Endometrial microvascular endothelial cells (primary cell): ENCODE results near the gene ZNF488. TPM values are rescaled to one million over a fixed set of nuclear protein-coding genes. Genes with fewer than 3 reads are reported as not detected.

ENCODE experiments used
- in situ Hi-C: cut with HindIII; loops from 2 replicates; pipeline ENCODE4 v1.10.0; 2017; ENCODE audit warnings: low sequenced_read_pairs, low pct_unique_long_range_greater_than_20kb; ENCODE audit errors: inconsistent ontology term
- total RNA-seq: library from RNA; depleted of rRNA; stranded (reverse); fragments of >200 nt; gene quantifications from one replicate; pipeline ENCODE4 v1.2.3, GENCODE V29; 2015; ENCODE audit errors: inconsistent ontology term

The ZNF488 gene
- total RNA-seq, 1 donor from 2014 or later, result not detected

DNA sequence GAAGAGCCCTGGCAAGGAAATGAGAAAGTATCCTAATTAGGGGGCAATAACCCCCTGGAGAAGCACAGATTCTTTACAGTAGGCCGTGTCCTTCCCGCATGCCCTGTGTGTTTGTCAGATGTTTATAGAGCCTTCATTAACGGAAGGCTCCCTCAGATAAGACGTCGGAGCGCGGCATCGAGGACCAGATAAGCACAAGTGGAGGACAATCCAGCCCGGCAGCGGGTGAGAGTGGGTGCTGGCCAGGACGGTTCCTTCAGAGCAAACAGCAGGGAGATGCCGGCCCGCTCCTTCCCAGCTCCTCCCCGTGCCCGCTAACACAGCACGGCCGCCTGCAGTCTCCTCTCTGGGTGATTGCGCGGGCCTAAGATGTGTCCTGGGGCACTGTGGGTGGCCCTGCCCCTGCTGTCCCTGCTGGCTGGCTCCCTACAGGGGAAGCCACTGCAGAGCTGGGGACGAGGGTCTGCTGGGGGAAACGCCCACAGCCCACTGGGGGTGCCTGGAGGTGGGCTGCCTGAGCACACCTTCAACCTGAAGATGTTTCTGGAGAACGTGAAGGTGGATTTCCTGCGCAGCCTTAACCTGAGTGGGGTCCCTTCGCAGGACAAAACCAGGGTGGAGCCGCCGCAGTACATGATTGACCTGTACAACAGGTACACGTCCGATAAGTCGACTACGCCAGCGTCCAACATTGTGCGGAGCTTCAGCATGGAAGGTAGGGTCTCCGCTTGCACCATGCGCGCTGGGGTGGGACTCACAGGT, 61.6 kb downstream of the ZNF488 start, which contains the start of gene GDF2:
GDF2 (plus strand) TSS at position 155 of the 762 bp plus-strand sequence; CDS start at position 370, 215 bp downstream.
- in situ Hi-C loops, result no loop called here

DNA sequence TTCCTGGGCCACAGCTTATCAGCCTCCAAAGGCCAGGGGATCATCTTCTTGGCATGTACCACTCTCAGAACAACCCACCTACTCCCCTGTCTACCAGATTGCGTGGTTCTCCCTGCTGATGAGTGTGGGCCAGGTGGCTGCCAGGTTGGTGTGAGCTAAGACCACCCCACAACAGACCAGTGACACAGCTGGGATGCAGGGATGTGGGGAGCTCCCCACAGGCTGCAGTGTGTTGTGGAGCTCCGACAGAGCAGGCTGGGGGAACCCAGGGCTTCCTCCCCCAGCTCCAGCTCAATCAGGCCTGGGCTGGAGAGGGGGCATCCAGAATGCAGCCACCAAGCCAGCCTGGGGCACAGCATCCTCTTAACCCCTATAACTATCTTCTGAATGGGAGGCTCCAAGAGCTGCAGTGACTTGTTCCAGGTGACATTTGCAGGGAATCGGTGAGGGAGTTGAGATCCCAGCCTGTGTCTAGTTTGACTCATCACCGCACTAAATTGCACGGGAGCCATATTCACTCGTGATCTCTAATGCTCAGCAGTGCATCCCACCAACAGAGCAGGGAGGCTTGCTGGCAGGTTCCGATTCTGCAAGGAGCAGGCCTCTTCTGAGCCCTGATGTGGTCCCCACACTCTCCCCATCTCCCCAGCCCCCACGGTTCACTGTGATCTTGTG, 62.4 kb downstream of the ZNF488 start:
- in situ Hi-C loops, result no loop called here

DNA sequence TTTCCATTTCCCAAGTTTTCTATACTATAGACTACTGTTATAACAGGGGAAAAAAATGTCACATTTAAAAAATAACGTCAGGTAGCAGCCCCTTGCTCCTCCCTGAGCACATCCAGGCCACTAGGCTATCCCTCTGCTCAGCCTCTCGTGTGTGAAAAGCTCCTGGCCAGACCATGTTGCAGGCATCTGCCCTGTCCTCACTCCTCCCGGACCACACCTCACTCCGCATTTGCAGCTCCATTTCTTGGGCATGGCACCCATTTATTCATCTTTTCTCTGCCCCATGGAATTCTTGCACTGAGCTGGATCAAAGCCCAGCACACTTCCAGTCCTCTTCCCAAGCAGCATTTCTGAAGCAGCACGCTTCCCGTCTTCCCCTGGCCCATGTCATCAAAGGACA, 63.3 kb downstream of the ZNF488 start:
- in situ Hi-C loops, result no loop called here

DNA sequence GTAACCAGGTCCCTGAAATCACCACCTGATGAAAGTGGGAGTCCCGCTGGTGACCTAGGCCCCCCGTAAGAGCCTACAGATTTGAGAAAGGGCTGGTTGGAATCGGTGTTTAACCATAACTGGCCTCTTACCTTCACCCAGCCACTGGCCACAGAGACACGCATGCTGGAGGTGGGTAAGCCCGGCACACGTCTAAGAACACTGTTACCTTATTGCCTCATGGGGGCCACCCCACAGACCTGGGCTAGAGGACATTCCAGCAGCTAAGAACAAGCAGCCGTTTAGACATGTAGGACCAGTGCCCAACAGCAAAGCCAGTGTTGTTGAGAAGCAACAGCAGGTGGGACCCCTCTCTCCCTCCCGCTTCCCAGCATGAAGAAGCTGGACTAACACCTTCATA, 64.3 kb downstream of the ZNF488 start:
- in situ Hi-C loops, result no loop called here

DNA sequence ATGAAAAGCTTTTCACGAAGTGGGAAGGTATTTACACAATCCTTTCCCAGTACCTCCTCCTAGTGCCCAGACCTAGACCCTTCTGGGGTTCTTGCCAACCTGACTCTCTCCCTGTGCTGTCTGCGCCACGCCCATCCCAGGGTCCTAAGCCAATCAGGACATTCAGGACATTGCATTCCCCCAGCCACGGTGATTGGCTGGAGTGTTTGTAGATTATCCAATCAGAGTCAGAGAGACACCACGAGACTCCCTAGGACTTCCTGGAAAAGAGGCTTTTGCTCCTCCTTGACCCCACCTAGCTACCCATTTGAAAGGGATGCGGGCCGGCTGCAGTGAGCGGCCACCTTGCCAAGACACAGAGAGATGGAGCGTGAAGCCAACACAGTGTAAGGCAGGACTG, 65.4 kb downstream of the ZNF488 start:
- in situ Hi-C loops, result no loop called here

DNA sequence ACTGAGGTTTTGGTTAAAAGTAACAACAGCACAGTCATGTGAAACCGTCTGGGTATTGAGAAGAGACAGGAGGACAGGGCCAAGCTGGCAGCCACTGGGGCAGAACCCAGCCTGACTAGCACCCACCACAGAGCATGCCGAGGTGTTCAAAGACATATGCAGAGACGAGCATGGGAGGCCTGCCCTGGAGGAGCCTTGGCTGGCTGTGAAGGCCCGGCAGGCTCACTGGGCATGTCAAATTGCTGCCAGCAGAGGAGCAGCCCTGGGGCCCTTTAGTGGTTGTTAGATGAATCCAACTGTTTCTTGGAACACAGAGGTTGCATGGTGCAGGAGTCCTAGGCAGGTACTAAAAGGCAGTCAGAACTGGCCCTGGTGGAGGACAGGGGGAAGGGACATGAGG, 66.8 kb downstream of the ZNF488 start:
- in situ Hi-C loops, result no loop called here

DNA sequence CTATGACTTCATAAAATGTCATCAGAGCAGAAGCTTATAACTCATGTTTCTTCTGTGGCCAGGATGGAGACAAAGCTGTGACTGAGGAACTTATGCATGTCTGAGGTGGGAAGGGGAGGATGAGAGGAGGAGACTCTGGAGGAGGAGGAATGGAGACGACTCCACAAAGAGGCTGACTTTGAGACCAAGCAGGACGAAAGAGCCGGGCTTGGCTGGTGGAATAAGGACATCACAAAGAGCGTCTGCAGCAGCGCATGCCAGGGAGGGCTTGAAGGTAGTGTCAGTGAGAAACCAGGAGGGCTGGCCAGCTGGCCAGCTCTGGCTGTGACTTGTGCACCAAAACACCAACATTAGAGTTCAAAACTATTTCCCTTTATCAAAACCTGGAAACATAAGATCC, 68.0 kb downstream of the ZNF488 start:
- in situ Hi-C loops, result no loop called here

Other genes with a start within 250 kb of the ZNF488 start
- not detected for gene GDF10, start 84.1 kb downstream of the ZNF488 start, total RNA-seq
- not detected for gene GDF2, start 61.8 kb downstream of the ZNF488 start, total RNA-seq
- gene RBP3, start 35.9 kb downstream of the ZNF488 start, total RNA-seq, result not detected
- gene ANXA8, start 99.8 kb upstream of the ZNF488 start, total RNA-seq, result not detected
- not detected for gene FAM25G, start 107.4 kb upstream of the ZNF488 start, total RNA-seq
- gene AGAP9, start 139.3 kb upstream of the ZNF488 start, total RNA-seq, result 3.6 TPM